22Rv1 (cell line): Measurements from ENCODE around the gene ZSCAN25.

Experiments used
- H3K27ac ChIP-seq: fragments of 450-650 bp; 2 replicates; pipeline ENCODE4 v1.5.1; 2017
- ZFX ChIP-seq: fragments of 450-650 bp; IDR thresholded peaks from 2 replicates; pipeline ENCODE4 v1.6.1; 2017; ENCODE audit warnings: antibody characterized with exemption, borderline replicate concordance
- TF ChIP-seq, protein P1 (sequence below): fragments of 450-650 bp; IDR thresholded peaks from 2 replicates; pipeline ENCODE4 v1.5.1; 2017; ENCODE audit warnings: mild to moderate bottlenecking

ZSCAN25 gene

DNA sequence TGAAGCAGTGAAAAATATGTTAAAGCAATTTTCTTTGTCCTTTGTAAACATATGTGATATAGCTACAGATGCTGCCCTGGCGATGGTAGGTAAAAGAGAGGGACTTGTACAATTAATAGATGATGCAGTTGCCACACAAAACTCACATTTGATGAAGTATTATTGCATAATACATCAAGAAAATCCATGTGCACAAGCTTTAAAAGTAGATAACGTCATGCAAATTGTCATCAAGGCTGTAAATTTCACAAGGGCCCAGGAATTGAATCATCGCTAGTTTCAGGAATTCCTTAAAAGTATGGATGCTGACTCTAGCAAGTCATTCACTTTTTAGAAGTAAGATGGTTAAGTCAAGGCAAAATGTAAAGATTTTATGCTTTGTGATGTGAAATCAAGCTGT, 53.0 kb downstream of the ZSCAN25 start:
- H3K27ac ChIP-seq: no peak overlapping the region
- no peak for TF ChIP-seq ZFX
- TF ChIP-seq, protein P1, sequence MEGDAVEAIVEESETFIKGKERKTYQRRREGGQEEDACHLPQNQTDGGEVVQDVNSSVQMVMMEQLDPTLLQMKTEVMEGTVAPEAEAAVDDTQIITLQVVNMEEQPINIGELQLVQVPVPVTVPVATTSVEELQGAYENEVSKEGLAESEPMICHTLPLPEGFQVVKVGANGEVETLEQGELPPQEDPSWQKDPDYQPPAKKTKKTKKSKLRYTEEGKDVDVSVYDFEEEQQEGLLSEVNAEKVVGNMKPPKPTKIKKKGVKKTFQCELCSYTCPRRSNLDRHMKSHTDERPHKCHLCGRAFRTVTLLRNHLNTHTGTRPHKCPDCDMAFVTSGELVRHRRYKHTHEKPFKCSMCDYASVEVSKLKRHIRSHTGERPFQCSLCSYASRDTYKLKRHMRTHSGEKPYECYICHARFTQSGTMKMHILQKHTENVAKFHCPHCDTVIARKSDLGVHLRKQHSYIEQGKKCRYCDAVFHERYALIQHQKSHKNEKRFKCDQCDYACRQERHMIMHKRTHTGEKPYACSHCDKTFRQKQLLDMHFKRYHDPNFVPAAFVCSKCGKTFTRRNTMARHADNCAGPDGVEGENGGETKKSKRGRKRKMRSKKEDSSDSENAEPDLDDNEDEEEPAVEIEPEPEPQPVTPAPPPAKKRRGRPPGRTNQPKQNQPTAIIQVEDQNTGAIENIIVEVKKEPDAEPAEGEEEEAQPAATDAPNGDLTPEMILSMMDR: no peak

GRCh38 chr7:99672573-99672972, 55.8 kb downstream of the ZSCAN25 start:
- TF ChIP-seq, protein P1: no peak
- no peak for TF ChIP-seq ZFX
- H3K27ac ChIP-seq: no peak overlapping the region

GRCh38 chr7:99674995-99675742, 58.4 kb downstream of the ZSCAN25 start:
- TF ChIP-seq, protein P1: no peak
- TF ChIP-seq ZFX: no peak
- H3K27ac ChIP-seq: no peak overlapping the region

- no peak overlapping the region for H3K27ac ChIP-seq
- TF ChIP-seq, protein P1: no peak
- TF ChIP-seq ZFX: no peak
These were observed 60.4 kb downstream of the ZSCAN25 start for GRCh38 chr7:99677013-99677647.

- no peak for TF ChIP-seq ZFX
- TF ChIP-seq, protein P1: no peak
- no peak overlapping the region for H3K27ac ChIP-seq
These were observed 60.9 kb downstream of the ZSCAN25 start for GRCh38 chr7:99677648-99678045.

DNA sequence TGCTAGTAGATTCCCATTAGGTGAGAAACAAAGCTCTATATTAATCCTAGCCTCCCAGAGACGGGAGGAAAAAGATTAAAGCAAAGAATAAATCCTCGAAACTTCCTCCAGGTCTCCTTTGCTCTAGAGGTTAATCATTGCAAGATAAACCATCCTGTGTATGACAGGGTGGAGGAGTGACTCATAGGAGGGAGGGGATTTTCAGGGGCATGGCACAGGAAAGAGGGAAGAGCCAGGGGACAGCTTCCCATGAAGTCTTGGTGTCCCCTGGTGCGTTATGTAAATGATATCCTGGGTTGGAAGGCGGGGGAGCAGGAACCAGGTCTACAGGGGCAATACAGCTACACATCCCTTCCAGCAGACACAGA, 62.3 kb downstream of the ZSCAN25 start:
- TF ChIP-seq ZFX: no peak
- TF ChIP-seq, protein P1: no peak
- H3K27ac ChIP-seq: no peak overlapping the region

DNA sequence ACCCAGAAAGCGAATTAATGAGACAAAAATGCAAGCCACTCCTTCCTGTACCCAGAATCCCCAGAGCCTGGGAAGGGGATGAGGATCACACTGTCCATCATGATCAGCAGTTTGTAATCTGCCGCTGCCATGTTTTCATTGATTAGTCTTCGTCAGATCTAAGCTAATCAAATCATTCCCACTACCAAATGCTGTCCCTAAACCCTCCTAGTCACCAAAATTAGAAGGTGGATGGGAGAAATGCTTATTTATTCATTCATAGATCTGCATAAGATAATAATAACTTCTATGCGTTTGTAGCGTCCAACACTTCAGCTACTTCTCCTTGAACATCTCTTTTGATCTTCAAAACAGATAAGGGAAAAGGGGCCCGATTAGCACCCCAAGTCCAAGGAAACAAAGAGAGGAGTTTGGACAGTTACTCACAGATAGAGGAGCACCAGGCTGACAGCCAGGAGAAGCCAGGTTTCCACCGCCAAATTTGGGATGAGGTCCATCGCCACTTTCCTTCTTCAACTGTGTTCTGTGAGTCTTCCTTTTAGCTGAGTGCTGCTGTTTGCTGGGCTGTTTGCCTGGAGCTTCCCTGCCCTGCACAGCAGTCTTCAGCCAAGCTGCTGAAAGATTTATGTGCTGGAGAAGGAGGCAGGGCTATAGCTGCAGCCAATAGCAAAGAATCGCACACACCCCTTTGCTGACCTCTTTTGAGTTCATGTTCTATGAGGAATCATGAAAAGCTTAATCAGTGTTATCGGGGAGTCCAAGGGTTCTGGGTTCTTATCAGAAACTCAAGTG, 62.9 kb downstream of the ZSCAN25 start, which contains the start of gene CYP3A5:
CYP3A5 (minus strand) TSS at position 597 of the 792 bp plus-strand sequence; CDS start at position 497, 100 bp downstream.
- H3K27ac ChIP-seq: no peak within 1 kb of the TSS
- TF ChIP-seq, protein P1: no peak
- no peak for TF ChIP-seq ZFX
